ENCODE measurements around the gene NCS1.

The NCS1 gene

GRCh38 chr9:130172161-130172857 lies at the start of gene NCS1:
TSS of gene NCS1 (plus strand) at chr9:130172404. CDS start at chr9:130172664, 260 bp downstream.
- peak; percentile 67 for DNase-seq (ENCODE audit: low spot score)

- no peak for DNase-seq (ENCODE audit: low spot score)
Measured at GRCh38 chr9:130122456-130122855, 49.7 kb upstream of the NCS1 start.

- no peak for DNase-seq (ENCODE audit: low spot score)
Measured at GRCh38 chr9:130124085-130124860, 47.9 kb upstream of the NCS1 start.

- DNase-seq (ENCODE audit: low spot score): no peak
Measured at GRCh38 chr9:130126721-130127433, 45.3 kb upstream of the NCS1 start.

- DNase-seq (ENCODE audit: low spot score): no peak
Measured at GRCh38 chr9:130128251-130128650, 44.0 kb upstream of the NCS1 start.

- DNase-seq (ENCODE audit: low spot score): no peak
Measured at GRCh38 chr9:130128733-130129431, 43.3 kb upstream of the NCS1 start.

- DNase-seq (ENCODE audit: low spot score): no peak
Measured at GRCh38 chr9:130129432-130130061, 42.7 kb upstream of the NCS1 start.

GRCh38 chr9:130132746-130133145 lies 39.5 kb upstream of the NCS1 start:
- DNase-seq (ENCODE audit: low spot score): no peak

GRCh38 chr9:130137081-130137640 lies 35.0 kb upstream of the NCS1 start:
- DNase-seq (ENCODE audit: low spot score): no peak

GRCh38 chr9:130137641-130138081 lies 34.5 kb upstream of the NCS1 start:
- DNase-seq (ENCODE audit: low spot score): no peak

- DNase-seq (ENCODE audit: low spot score): peak; percentile 66
Measured at GRCh38 chr9:130138171-130138653, 34.0 kb upstream of the NCS1 start.

- DNase-seq (ENCODE audit: low spot score): peak; percentile 69
Measured at GRCh38 chr9:130138791-130139190, 33.4 kb upstream of the NCS1 start.

- DNase-seq (ENCODE audit: low spot score): no peak
Measured at GRCh38 chr9:130139251-130139650, 33.0 kb upstream of the NCS1 start.

GRCh38 chr9:130140706-130141105 lies 31.5 kb upstream of the NCS1 start:
- no peak for DNase-seq (ENCODE audit: low spot score)

- DNase-seq (ENCODE audit: low spot score): no peak
Measured at GRCh38 chr9:130142056-130142455, 30.1 kb upstream of the NCS1 start.

GRCh38 chr9:130142641-130143040 lies 29.6 kb upstream of the NCS1 start:
- no peak for DNase-seq (ENCODE audit: low spot score)

GRCh38 chr9:130143279-130143893 lies 28.8 kb upstream of the NCS1 start:
- no peak for DNase-seq (ENCODE audit: low spot score)

- no peak for DNase-seq (ENCODE audit: low spot score)
Measured at GRCh38 chr9:130143958-130144366, 28.2 kb upstream of the NCS1 start.

- DNase-seq (ENCODE audit: low spot score): peak; percentile 71
Measured at GRCh38 chr9:130144703-130145102, 27.5 kb upstream of the NCS1 start.

- no peak for DNase-seq (ENCODE audit: low spot score)
Measured at GRCh38 chr9:130145658-130146057, 26.5 kb upstream of the NCS1 start.

GRCh38 chr9:130147198-130147597 lies 25.0 kb upstream of the NCS1 start:
- DNase-seq (ENCODE audit: low spot score): no peak

All from SW480 (cell line).